Measurements from ENCODE around the gene RRAGD. TPM values are rescaled to one million over a fixed set of nuclear protein-coding genes. Genes with fewer than 3 reads are reported as not detected.

RRAGD gene
- total and polyA plus RNA-seq, 2 of the 13 experiments (the other 11 are each of a cell fraction or from before 2014, with no cell fraction given), result 0.35 to 0.53 TPM

DNA sequence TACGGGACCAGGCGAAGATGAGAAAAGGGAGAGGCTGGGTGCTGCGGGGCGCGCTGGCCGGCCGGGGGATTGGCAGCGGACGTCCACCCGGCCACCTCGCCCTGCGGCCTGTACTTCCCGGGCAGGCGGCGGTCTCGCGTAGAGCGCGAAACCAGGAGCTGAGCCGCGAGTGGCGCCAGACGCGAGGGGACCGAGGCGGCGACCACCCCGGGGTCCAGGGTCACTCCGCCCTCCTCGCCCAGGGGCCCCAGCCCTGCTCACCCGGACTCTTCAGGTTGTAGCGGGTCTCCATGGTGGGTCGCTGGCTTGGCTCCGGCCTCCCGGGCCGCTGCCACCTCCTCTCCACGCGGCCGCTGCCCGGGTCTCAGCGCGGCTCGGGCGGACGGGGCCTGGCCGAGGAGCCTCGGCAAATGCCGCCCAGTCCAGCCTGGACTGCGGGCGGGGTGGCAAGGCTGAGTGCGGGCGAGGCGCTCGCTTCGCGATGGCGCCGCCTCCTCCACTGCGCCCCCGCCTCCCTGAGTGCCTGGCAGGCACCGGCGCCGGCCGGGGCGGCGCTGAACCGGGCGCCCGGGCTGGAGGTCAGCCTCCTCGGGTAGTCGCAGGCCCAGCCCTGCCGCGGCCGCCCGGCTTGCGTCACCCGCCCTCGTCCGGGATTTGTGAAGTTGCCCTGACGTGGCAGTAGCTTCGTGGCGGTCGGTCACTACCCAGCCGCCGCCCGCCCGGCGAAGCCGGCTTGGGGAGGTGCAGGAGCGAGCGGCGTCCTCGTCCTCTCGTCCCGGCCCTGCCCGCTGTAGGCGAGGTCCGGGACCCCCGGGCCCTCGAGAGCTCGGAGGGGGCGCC, 59.6 kb downstream of the RRAGD start, which contains the start of gene UBE2J1 (continued):
- peak; percentile 41; the same call in 1 of the 2 replicates for TF ChIP-seq ISL2 (CRISPR knock-in tag; IDR thresholded peaks at IDR 0.05)
- TF ChIP-seq, protein P1, sequence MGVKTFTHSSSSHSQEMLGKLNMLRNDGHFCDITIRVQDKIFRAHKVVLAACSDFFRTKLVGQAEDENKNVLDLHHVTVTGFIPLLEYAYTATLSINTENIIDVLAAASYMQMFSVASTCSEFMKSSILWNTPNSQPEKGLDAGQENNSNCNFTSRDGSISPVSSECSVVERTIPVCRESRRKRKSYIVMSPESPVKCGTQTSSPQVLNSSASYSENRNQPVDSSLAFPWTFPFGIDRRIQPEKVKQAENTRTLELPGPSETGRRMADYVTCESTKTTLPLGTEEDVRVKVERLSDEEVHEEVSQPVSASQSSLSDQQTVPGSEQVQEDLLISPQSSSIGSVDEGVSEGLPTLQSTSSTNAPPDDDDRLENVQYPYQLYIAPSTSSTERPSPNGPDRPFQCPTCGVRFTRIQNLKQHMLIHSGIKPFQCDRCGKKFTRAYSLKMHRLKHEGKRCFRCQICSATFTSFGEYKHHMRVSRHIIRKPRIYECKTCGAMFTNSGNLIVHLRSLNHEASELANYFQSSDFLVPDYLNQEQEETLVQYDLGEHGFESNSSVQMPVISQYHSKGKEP (CRISPR knock-in tag; IDR thresholded peaks at IDR 0.05), result no peak
- TF ChIP-seq MAF1 (CRISPR knock-in tag; IDR thresholded peaks at IDR 0.05; ENCODE audit: borderline replicate concordance), result no peak
- TF ChIP-seq PHB2 (IDR thresholded peaks at IDR 0.05; ENCODE audit: partially characterized antibody), result no peak
- peak; percentile 73 for TF ChIP-seq ATF7-NPFF (CRISPR knock-in tag; IDR thresholded peaks at IDR 0.05; ENCODE audit: low read depth)
- TF ChIP-seq TAF1 (CRISPR knock-in tag; IDR thresholded peaks at IDR 0.05), result peak; percentile 87
- TF ChIP-seq ZNF782 (CRISPR knock-in tag; IDR thresholded peaks at IDR 0.05; ENCODE audit: borderline replicate concordance), result peak; percentile 94
- TF ChIP-seq PHF5A (CRISPR knock-in tag; IDR thresholded peaks at IDR 0.05; ENCODE audit: low read depth, unreplicated experiment), result no peak
- no peak for TF ChIP-seq RFX1 (IDR thresholded peaks at IDR 0.05)
- TF ChIP-seq ZNF337 (CRISPR knock-in tag; IDR thresholded peaks at IDR 0.05; ENCODE audit: borderline replicate concordance, low read depth), result no peak
- no peak for TF ChIP-seq HOXA7 (CRISPR knock-in tag; IDR thresholded peaks at IDR 0.05)
- peak; percentile 48; the same call in 1 of the 2 replicates for TF ChIP-seq MTF1 (CRISPR knock-in tag; IDR thresholded peaks at IDR 0.05)
- TF ChIP-seq ZNF567 (CRISPR knock-in tag; IDR thresholded peaks at IDR 0.05; ENCODE audit: borderline replicate concordance), result no peak
- no peak for TF ChIP-seq ZNF644 (CRISPR knock-in tag; IDR thresholded peaks at IDR 0.05; ENCODE audit: low read depth)
- 0 out of 2 replicates have a peak, but pooled peaks have one; percentile 10 for TF ChIP-seq HMGXB3 (CRISPR knock-in tag; IDR thresholded peaks at IDR 0.05; ENCODE audit: borderline replicate concordance)
- TF ChIP-seq PAX8 (CRISPR knock-in tag; IDR thresholded peaks at IDR 0.05; ENCODE audit: borderline replicate concordance), result peak; percentile 77; the same call in 1 of the 2 replicates
- 0 out of 2 replicates have a peak, but pooled peaks have one; percentile 76 for TF ChIP-seq ZNF468 (CRISPR knock-in tag; IDR thresholded peaks at IDR 0.05)
- no peak; the same call in 1 of the 2 replicates for TF ChIP-seq YEATS2 (CRISPR knock-in tag; IDR thresholded peaks at IDR 0.05; ENCODE audit: borderline replicate concordance)
- TF ChIP-seq, protein P2, sequence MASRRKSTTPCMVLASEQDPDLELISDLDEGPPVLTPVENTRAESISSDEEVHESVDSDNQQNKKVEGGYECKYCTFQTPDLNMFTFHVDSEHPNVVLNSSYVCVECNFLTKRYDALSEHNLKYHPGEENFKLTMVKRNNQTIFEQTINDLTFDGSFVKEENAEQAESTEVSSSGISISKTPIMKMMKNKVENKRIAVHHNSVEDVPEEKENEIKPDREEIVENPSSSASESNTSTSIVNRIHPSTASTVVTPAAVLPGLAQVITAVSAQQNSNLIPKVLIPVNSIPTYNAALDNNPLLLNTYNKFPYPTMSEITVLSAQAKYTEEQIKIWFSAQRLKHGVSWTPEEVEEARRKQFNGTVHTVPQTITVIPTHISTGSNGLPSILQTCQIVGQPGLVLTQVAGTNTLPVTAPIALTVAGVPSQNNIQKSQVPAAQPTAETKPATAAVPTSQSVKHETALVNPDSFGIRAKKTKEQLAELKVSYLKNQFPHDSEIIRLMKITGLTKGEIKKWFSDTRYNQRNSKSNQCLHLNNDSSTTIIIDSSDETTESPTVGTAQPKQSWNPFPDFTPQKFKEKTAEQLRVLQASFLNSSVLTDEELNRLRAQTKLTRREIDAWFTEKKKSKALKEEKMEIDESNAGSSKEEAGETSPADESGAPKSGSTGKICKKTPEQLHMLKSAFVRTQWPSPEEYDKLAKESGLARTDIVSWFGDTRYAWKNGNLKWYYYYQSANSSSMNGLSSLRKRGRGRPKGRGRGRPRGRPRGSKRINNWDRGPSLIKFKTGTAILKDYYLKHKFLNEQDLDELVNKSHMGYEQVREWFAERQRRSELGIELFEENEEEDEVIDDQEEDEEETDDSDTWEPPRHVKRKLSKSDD (CRISPR knock-in tag; IDR thresholded peaks at IDR 0.05; ENCODE audit: low read depth), result peak; percentile 80; the same call in 1 of the 2 replicates

All from HepG2 (cell line).